SK-N-SH treated with all-trans-retinoic acid at 6 μM for 48 hours (cell line): Measurements from ENCODE around the gene DTNBP1.
A peak's percentile ranks its signal among the peaks of the same experiment; 100 is the strongest.

ENCODE experiments used
- ATAC-seq: fragments of 200-7000 bp; cut with Tn5 transposase; 3 replicates; pipeline ENCODE4 v1.9.1; 2020; ENCODE audit warnings: mild to moderate bottlenecking, moderate library complexity
- ARNTL ChIP-seq: fragments of 450-650 bp; formaldehyde crosslinking; IDR thresholded peaks from 2 replicates; pipeline ENCODE4 v1.5.0; 2020; ENCODE audit warnings: low read depth, mild to moderate bottlenecking, moderate library complexity, borderline replicate concordance
- BACH2 ChIP-seq: fragments of 250-450 bp; sonication (Bioruptor Pico); IDR thresholded peaks from 2 replicates; pipeline ENCODE4 v1.9.0; 2021; ENCODE audit warnings: mild to moderate bottlenecking, borderline replicate concordance
- CREB5 ChIP-seq: fragments of 250-450 bp; sonication (Bioruptor Pico); IDR thresholded peaks from 2 replicates; pipeline ENCODE4 v1.5.1; 2020; ENCODE audit warnings: low read depth, mild to moderate bottlenecking, moderate library complexity
- CSDC2 ChIP-seq: fragments of 250-450 bp; sonication (Bioruptor Pico); IDR thresholded peaks from 2 replicates; pipeline ENCODE4 v1.5.0; 2020; ENCODE audit warnings: mild to moderate bottlenecking, moderate library complexity
- CSRNP3 ChIP-seq: fragments of 250-450 bp; sonication (Bioruptor Pico); IDR thresholded peaks from 2 replicates; pipeline ENCODE4 v1.5.1; 2021; ENCODE audit warnings: mild to moderate bottlenecking, moderate library complexity
- ESRRG ChIP-seq: fragments of 250-450 bp; sonication (Bioruptor Pico); IDR thresholded peaks from 2 replicates; pipeline ENCODE4 v1.6.1; 2021; ENCODE audit warnings: mild to moderate bottlenecking
- GLIS3 ChIP-seq: fragments of 250-450 bp; sonication (Bioruptor Pico); IDR thresholded peaks from 2 replicates; pipeline ENCODE4 v1.5.0; 2020; ENCODE audit warnings: mild to moderate bottlenecking, moderate library complexity
- ISL1 ChIP-seq: fragments of 250-450 bp; sonication (Bioruptor Pico); IDR thresholded peaks from 2 replicates; pipeline ENCODE4 v2.1.2; 2022; ENCODE audit warnings: mild to moderate bottlenecking, moderate library complexity
- OSR1 ChIP-seq: fragments of 250-450 bp; sonication (Bioruptor Pico); IDR thresholded peaks from 2 replicates; pipeline ENCODE4 v1.8.0; 2022; ENCODE audit warnings: moderate library complexity, mild to moderate bottlenecking, inconsistent platforms
- POU6F1 ChIP-seq: fragments of 250-450 bp; sonication (Bioruptor Pico); IDR thresholded peaks from 2 replicates; pipeline ENCODE4 v1.8.0; 2021; ENCODE audit warnings: low read depth, mild to moderate bottlenecking, moderate library complexity, borderline replicate concordance
- PPARA ChIP-seq: fragments of 250-450 bp; sonication (Bioruptor Pico); IDR thresholded peaks from 2 replicates; pipeline ENCODE4 v1.5.0; 2020; ENCODE audit warnings: mild to moderate bottlenecking, borderline replicate concordance
- RARB ChIP-seq: fragments of 250-450 bp; sonication (Bioruptor Pico); IDR thresholded peaks from 2 replicates; pipeline ENCODE4 v1.8.0; 2021; ENCODE audit warnings: mild to moderate bottlenecking, moderate library complexity
- SNAI2 ChIP-seq: fragments of 250-450 bp; sonication (Bioruptor Pico); IDR thresholded peaks from 2 replicates; pipeline ENCODE4 v1.5.0; 2020; ENCODE audit warnings: mild to moderate bottlenecking, moderate library complexity
- TCF4 ChIP-seq: fragments of 250-450 bp; sonication (Bioruptor Pico); IDR thresholded peaks from 2 replicates; pipeline ENCODE4 v1.8.0; 2021; ENCODE audit warnings: mild to moderate bottlenecking, moderate library complexity, borderline replicate concordance
- TOX ChIP-seq: fragments of 250-450 bp; sonication (Bioruptor Pico); IDR thresholded peaks from 2 replicates; pipeline ENCODE4 v1.8.0; 2021; ENCODE audit warnings: mild to moderate bottlenecking, moderate library complexity, borderline replicate concordance
- TSHZ2 ChIP-seq: fragments of 250-450 bp; sonication (Bioruptor Pico); IDR thresholded peaks from 2 replicates; pipeline ENCODE4 v1.5.0; 2020; ENCODE audit warnings: mild to moderate bottlenecking, moderate library complexity
- ZC3H10 ChIP-seq: fragments of 250-450 bp; sonication (Bioruptor Pico); IDR thresholded peaks from 2 replicates; pipeline ENCODE4 v1.5.1; 2021; ENCODE audit warnings: mild to moderate bottlenecking, moderate library complexity
- ZFP3 ChIP-seq: fragments of 250-450 bp; sonication (Bioruptor Pico); IDR thresholded peaks from 2 replicates; pipeline ENCODE4 v1.5.0; 2020; ENCODE audit warnings: mild to moderate bottlenecking, moderate library complexity
- ZFP30 ChIP-seq: fragments of 450-650 bp; formaldehyde crosslinking; IDR thresholded peaks from 2 replicates; pipeline ENCODE4 v1.5.0; 2022; ENCODE audit warnings: mild to moderate bottlenecking, moderate library complexity
- ZNF565 ChIP-seq: fragments of 450-650 bp; formaldehyde crosslinking; conservative IDR thresholded peaks from 2 replicates; pipeline ENCODE4 v1.5.0; 2020; ENCODE audit warnings: low read depth, mild to moderate bottlenecking, moderate library complexity
- ZNF70 ChIP-seq: fragments of 450-650 bp; formaldehyde crosslinking; IDR thresholded peaks from 2 replicates; pipeline ENCODE4 v1.5.0; 2020; ENCODE audit warnings: mild to moderate bottlenecking, moderate library complexity
- ZNF8 ChIP-seq: fragments of 450-650 bp; formaldehyde crosslinking; IDR thresholded peaks from 2 replicates; pipeline ENCODE4 v1.5.0; 2020; ENCODE audit warnings: mild to moderate bottlenecking, moderate library complexity

The DTNBP1 gene

GRCh38 chr6:15501826-15502445 lies 160.9 kb downstream of the DTNBP1 start:
- no peak for TF ChIP-seq ZNF8 (CRISPR knock-in tag)
- TF ChIP-seq ISL1: no peak
- no peak for TF ChIP-seq OSR1 (CRISPR knock-in tag)
- TF ChIP-seq GLIS3: no peak
- no peak for TF ChIP-seq ZFP30
- TF ChIP-seq ZFP3: no peak
- TF ChIP-seq ESRRG: no peak
- TF ChIP-seq ARNTL (CRISPR knock-in tag): no peak
- no peak for TF ChIP-seq TSHZ2 (CRISPR knock-in tag)
- TF ChIP-seq POU6F1 (CRISPR knock-in tag): no peak
- TF ChIP-seq TCF4 (CRISPR knock-in tag): no peak
- no peak for TF ChIP-seq CREB5 (CRISPR knock-in tag)
- no peak for TF ChIP-seq ZNF565 (CRISPR knock-in tag)
- TF ChIP-seq ZNF70: no peak

GRCh38 chr6:15500901-15501825 lies 161.7 kb downstream of the DTNBP1 start:
- ATAC-seq: no peak
- TF ChIP-seq ZC3H10 (CRISPR knock-in tag): no peak
- TF ChIP-seq PPARA (CRISPR knock-in tag): no peak
- no peak for TF ChIP-seq GLIS3
- no peak for TF ChIP-seq TOX
- TF ChIP-seq RARB: no peak
- TF ChIP-seq ARNTL (CRISPR knock-in tag): no peak
- TF ChIP-seq CSDC2: no peak
- no peak for TF ChIP-seq TCF4 (CRISPR knock-in tag)
- TF ChIP-seq OSR1 (CRISPR knock-in tag): no peak
- no peak for TF ChIP-seq POU6F1 (CRISPR knock-in tag)
- TF ChIP-seq ZNF565 (CRISPR knock-in tag): no peak
- no peak for TF ChIP-seq ZFP30
- no peak for TF ChIP-seq ZFP3
- no peak for TF ChIP-seq ZNF70
- no peak for TF ChIP-seq ISL1
- no peak for TF ChIP-seq CSRNP3 (CRISPR knock-in tag)
- TF ChIP-seq SNAI2 (CRISPR knock-in tag): no peak
- no peak for TF ChIP-seq ZNF8 (CRISPR knock-in tag)
- no peak for TF ChIP-seq BACH2 (CRISPR knock-in tag)

More at GRCh38 chr6:15501826-15502445, 160.9 kb downstream of the DTNBP1 start:
- peak; percentile 50 for ATAC-seq
